IMR-90 (cell line): ENCODE measurements around the gene TP53AIP1. TPM values are rescaled to one million over a fixed set of nuclear protein-coding genes. Genes with fewer than 3 reads are reported as not detected.

Source experiments
- ATAC-seq: fragments of 200-7000 bp; cut with Tn5 transposase; 2 replicates; pipeline ENCODE4 v1.9.1; 2020; ENCODE audit warnings: low read depth, mild to moderate bottlenecking, moderate library complexity
- BruUV-seq: library from RNA; stranded (reverse); fragments of 400-500 nt; replicated peaks from 2 replicates; lab custom pipeline; 2021; lab: Mats Ljungman, UMichigan
- CTCF ChIA-PET: fragments of 300-600 bp; formaldehyde crosslinking; extraction: SDS; loops from one replicate; lab custom pipeline; 2021; ENCODE audit warnings: antibody characterized with exemption; lab: Yijun Ruan, JAX
- POLR2A ChIA-PET: fragments of 300-600 bp; sonication (Branson Sonifier 250); formaldehyde crosslinking; loops from one replicate; lab custom pipeline; 2022; ENCODE audit warnings: antibody characterized with exemption; ENCODE audit not compliant: unreplicated experiment; lab: Charles Lee
- DNase-seq: peaks from one replicate; pipeline ENCODE4 v3.0.0; 2013
- H2AFZ ChIP-seq: replicated peaks from 2 replicates; pipeline ENCODE3; 2013; ENCODE audit warnings: low read length, mild to moderate bottlenecking; ENCODE audit not compliant: poor library complexity
- H2AK5ac ChIP-seq: 2 replicates; pipeline ENCODE4 v1.6.1; 2013; ENCODE audit warnings: low read depth, low read length, inconsistent platforms
- H2AK9ac ChIP-seq: replicated peaks from 2 replicates; pipeline ENCODE3; 2013; ENCODE audit warnings: mild to moderate bottlenecking, low read depth, low read length, moderate library complexity; ENCODE audit not compliant: poor library complexity
- H2BK120ac ChIP-seq: 2 replicates; pipeline ENCODE4 v1.6.1; 2013; ENCODE audit warnings: low read depth, low read length, inconsistent platforms
- H2BK15ac ChIP-seq: 3 replicates; pipeline ENCODE4 v1.6.1; 2013; ENCODE audit warnings: low read depth, low read length, inconsistent platforms
- H2BK20ac ChIP-seq: 2 replicates; pipeline ENCODE4 v1.6.1; 2013; ENCODE audit warnings: low read depth, mild to moderate bottlenecking, inconsistent platforms, low read length, moderate library complexity
- H2BK5ac ChIP-seq: 2 replicates; pipeline ENCODE4 v1.6.1; 2013; ENCODE audit warnings: mild to moderate bottlenecking, low read depth, low read length, inconsistent platforms; ENCODE audit not compliant: poor library complexity, severe bottlenecking
- H3K14ac ChIP-seq: replicated peaks from 2 replicates; pipeline ENCODE4 v1.6.1; 2013; ENCODE audit warnings: low read depth, low read length, inconsistent platforms
- H3K18ac ChIP-seq: 2 replicates; pipeline ENCODE4 v1.6.1; 2013; ENCODE audit warnings: low read depth, low read length, control low read depth
- H3K23ac ChIP-seq: 2 replicates; pipeline ENCODE4 v1.6.1; 2013; ENCODE audit warnings: low read depth, low read length, inconsistent platforms
- H3K27ac ChIP-seq: 2 replicates; pipeline ENCODE4 v1.5.1; 2013; ENCODE audit warnings: mild to moderate bottlenecking, control low read depth, low read length; ENCODE audit not compliant: insufficient read depth
- H3K27me3 ChIP-seq: 2 replicates; pipeline ENCODE4 v1.6.1; 2013; ENCODE audit warnings: low read length; ENCODE audit not compliant: control insufficient read depth, insufficient read depth
- H3K36me3 ChIP-seq: 2 replicates; pipeline ENCODE4 v1.6.1; 2013; ENCODE audit warnings: low read length, mixed read lengths; ENCODE audit not compliant: control insufficient read depth, insufficient read depth
- H3K4ac ChIP-seq: 2 replicates; pipeline ENCODE4 v1.6.1; 2013; ENCODE audit warnings: low read depth, low read length, inconsistent platforms
- H3K4me1 ChIP-seq: 2 replicates; pipeline ENCODE4 v1.6.1; 2013; ENCODE audit warnings: low read length, mixed read lengths; ENCODE audit not compliant: control insufficient read depth, insufficient read depth
- H3K4me2 ChIP-seq: 2 replicates; pipeline ENCODE4 v1.6.1; 2013; ENCODE audit warnings: low read depth, mild to moderate bottlenecking, control low read depth, low read length, moderate library complexity
- H3K4me3 ChIP-seq: 2 replicates; pipeline ENCODE4 v1.5.1; 2013; ENCODE audit warnings: low read depth, mild to moderate bottlenecking, control low read depth, low read length, moderate library complexity; ENCODE audit not compliant: insufficient read depth
- H3K56ac ChIP-seq: 2 replicates; pipeline ENCODE4 v1.6.1; 2013; ENCODE audit warnings: low read length, inconsistent platforms; ENCODE audit not compliant: insufficient read depth; ENCODE audit errors: extremely low read depth
- H3K79me1 ChIP-seq, 2 experiments: 2 replicates each; pipeline ENCODE4 v1.6.1; 2013; ENCODE audit warnings: low read length in 2 of 2, inconsistent platforms in 1 of 2, low read depth in 1 of 2
- H3K9ac ChIP-seq: 2 replicates; pipeline ENCODE4 v1.6.1; 2013; ENCODE audit warnings: low read depth, low read length, control low read depth
- H3K9me1 ChIP-seq: 2 replicates; pipeline ENCODE4 v1.6.1; 2013; ENCODE audit warnings: low read length, inconsistent platforms; ENCODE audit not compliant: insufficient read depth
- H3K9me3 ChIP-seq: 2 replicates; pipeline ENCODE4 v1.6.1; 2013; ENCODE audit warnings: low read length; ENCODE audit not compliant: control insufficient read depth, insufficient read depth
- H4K20me1 ChIP-seq: 2 replicates; pipeline ENCODE4 v1.6.1; 2013; ENCODE audit warnings: low read length, inconsistent platforms; ENCODE audit not compliant: insufficient read depth
- H4K5ac ChIP-seq: 2 replicates; pipeline ENCODE4 v1.6.1; 2013; ENCODE audit warnings: mild to moderate bottlenecking, low read depth, low read length, control low read depth
- H4K8ac ChIP-seq, 2 experiments: 2 replicates each; pipeline ENCODE4 v1.6.1; 2013; ENCODE audit warnings: low read depth in 2 of 2, low read length in 2 of 2, control low read depth in 1 of 2, inconsistent platforms in 1 of 2
- H4K91ac ChIP-seq: 2 replicates; pipeline ENCODE4 v1.6.1; 2013; ENCODE audit warnings: low read depth, low read length, inconsistent platforms; ENCODE audit not compliant: insufficient read depth
- NFE2L2 ChIP-seq: fragments of 150-350 bp; IDR thresholded peaks from 2 replicates; pipeline ENCODE4 v1.6.1; 2016; ENCODE audit warnings: low read depth, mild to moderate bottlenecking, low read length
- RCOR1 ChIP-seq: IDR thresholded peaks from 2 replicates; pipeline ENCODE4 v1.6.1; 2012; ENCODE audit warnings: mild to moderate bottlenecking, low read length, improper control_type of control experiment; ENCODE audit not compliant: insufficient replicate concordance
- RFX5 ChIP-seq: IDR thresholded peaks from 2 replicates; pipeline ENCODE4 v1.8.0; 2012; ENCODE audit warnings: low read depth, mild to moderate bottlenecking, low read length, moderate library complexity
- WGBS, 2 experiments: methylation state at CpG; one replicate each; pipeline versions ENCODE4 v1.1.5 to v1.1.7; 2013; ENCODE audit warnings: missing lambda C conversion rate in 2 of 2; ENCODE audit not compliant: insufficient read length in 1 of 2; ENCODE audit errors: extremely low coverage in 2 of 2; 5-methylcytosine and 5-hydroxymethylcytosine counted together
- dilution Hi-C: fragments of 300-500 bp; cut with HindIII; formaldehyde crosslinking; loops from one replicate; pipeline ENCODE4 v1.14.3; 2018; ENCODE audit warnings: low sequenced_read_pairs; ENCODE audit not compliant: unreplicated experiment
- in situ Hi-C: fragments of 300-500 bp; cut with MboI; formaldehyde crosslinking; loops from 3 replicates; pipeline ENCODE4 v1.14.3; 2019; ENCODE audit warnings: low sequenced_read_pairs, inconsistent platforms, mixed read lengths
- intact Hi-C: fragments of 100-400 bp; cut with micrococcal nuclease; formaldehyde crosslinking; loops from 2 replicates; pipeline ENCODE4 v1.10.0; 2022
- polyA plus RNA-seq, 3 experiments: library from polyadenylated mRNA; depleted of rRNA; stranded (reverse); fragments of >200 nt; gene quantifications; 2 replicates each; pipeline ENCODE4 v1.2.3, GENCODE V29; 2012; ENCODE audit warnings: low replicate concordance in 1 of 3
- total RNA-seq: library from RNA; depleted of rRNA; stranded (reverse); fragments of >200 nt; gene quantifications from 2 replicates; pipeline ENCODE4 v1.2.3, GENCODE V29; 2012

TP53AIP1 gene
- total and polyA plus RNA-seq, 2 of the 4 experiments (the other 2 are of a cell fraction) = not detected

DNA sequence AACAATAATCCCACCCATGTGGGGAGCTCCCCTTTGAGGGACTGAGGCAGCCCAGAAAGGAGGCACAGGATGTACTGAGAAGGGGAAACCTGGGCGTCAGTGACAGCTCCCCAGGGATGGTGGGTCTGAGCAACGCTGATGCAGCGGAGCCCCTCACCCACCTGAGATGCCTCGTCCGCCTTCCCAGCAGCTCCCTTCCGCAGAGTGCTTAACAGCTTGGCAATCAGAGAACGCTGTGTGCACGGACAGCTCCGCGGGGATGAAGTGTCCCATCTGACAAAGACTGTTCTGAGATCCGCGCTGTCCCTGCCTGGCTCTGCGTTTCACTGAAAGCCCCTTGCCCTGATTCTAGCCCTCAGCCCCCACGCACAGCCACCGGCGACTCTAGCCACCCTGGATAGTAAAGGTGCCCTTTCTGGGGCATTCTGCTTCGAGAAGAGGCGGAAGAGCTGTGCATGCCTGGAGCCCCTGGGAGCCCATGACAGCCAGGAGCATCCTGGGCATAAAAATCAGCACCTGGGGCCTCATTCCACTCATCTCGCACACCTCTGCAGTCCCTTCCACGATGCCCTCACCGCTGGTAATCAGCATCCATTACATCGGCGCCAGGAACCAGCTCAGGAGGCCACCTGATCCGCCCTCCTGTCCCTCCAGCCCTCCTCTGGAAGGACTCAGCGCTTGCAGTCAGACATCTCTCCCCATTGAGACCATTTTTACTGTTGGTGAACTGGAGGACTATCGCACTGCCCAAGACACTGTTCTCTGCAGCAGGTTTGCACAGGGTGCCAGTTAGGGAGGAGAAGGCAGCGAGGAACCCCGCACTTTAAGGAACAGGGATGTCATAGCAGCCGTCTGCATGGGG, 40.8 kb downstream of the TP53AIP1 start (continued):
- no peak for TF ChIP-seq RCOR1

GRCh38 chr11:128900468-128900867, 42.2 kb downstream of the TP53AIP1 start:
- in situ Hi-C loops (no loop called here), intact Hi-C loops (no loop called here), dilution Hi-C loops (no loop called here)
- ChIA-PET CTCF (no interaction called here), POLR2A (no interaction called here)
- no peak overlapping the region for H3K9ac ChIP-seq
- H3K4ac ChIP-seq = no peak overlapping the region
- peaks cover 7% of the 10 kb centered on the region for H3K4me1 ChIP-seq
- no peak overlapping the region for H2BK15ac ChIP-seq
- H4K91ac ChIP-seq = no peak overlapping the region
- no peak for ATAC-seq
- H3K79me1 ChIP-seq = no peaks in the 10 kb centered on the region
- no peak overlapping the region for H4K5ac ChIP-seq
- no peaks in the 10 kb centered on the region for H4K20me1 ChIP-seq
- no peak for TF ChIP-seq NFE2L2
- TF ChIP-seq RFX5 = no peak
- H2AFZ ChIP-seq = no peak overlapping the region
- no CpG with 5 or more reads among the region's 4 CpGs for WGBS, 2 experiments
- no peak overlapping the region for H3K14ac ChIP-seq
- H3K27ac ChIP-seq = no peak overlapping the region
- no peaks in the 10 kb centered on the region for H3K36me3 ChIP-seq
- DNase-seq = no peak
- no peak overlapping the region for H2BK120ac ChIP-seq
- no peak overlapping the region for H4K8ac ChIP-seq
- H3K56ac ChIP-seq = no peak overlapping the region
- H3K4me3 ChIP-seq = no peak overlapping the region
- H3K18ac ChIP-seq = no peak overlapping the region
- H3K23ac ChIP-seq = no peak overlapping the region
- H2AK5ac ChIP-seq = no peak overlapping the region
- no peaks in the 10 kb centered on the region for H3K27me3 ChIP-seq
- H2BK5ac ChIP-seq = no peak overlapping the region
- no peak overlapping the region for H3K4me2 ChIP-seq
- no peaks in the 10 kb centered on the region for H3K9me3 ChIP-seq
- no peaks in the 10 kb centered on the region for H3K9me1 ChIP-seq
- H2AK9ac ChIP-seq = no peak overlapping the region
- BruUV-seq = no TSS peak
- no peak overlapping the region for H2BK20ac ChIP-seq
